HG03565 (cell line): ENCODE results near the gene EIF2S1.

ENCODE experiments used
- ATAC-seq: cut with Tn5 transposase; IDR thresholded peaks from one replicate; pipeline ENCODE4 v1.9.1; 2021; ENCODE audit warnings: mild to moderate bottlenecking, moderate library complexity; ENCODE audit not compliant: unreplicated experiment

EIF2S1 gene

GRCh38 chr14:67432050-67432564 lies 72.0 kb downstream of the EIF2S1 start:
- ATAC-seq: no peak

GRCh38 chr14:67435603-67436002 lies 75.5 kb downstream of the EIF2S1 start:
- ATAC-seq: no peak
